RWPE2 (cell line): ENCODE measurements around the gene KRT2.

Experiments
- ATAC-seq: fragments of 200-7000 bp; cut with Tn5 transposase; 3 replicates; pipeline ENCODE4 v1.9.1; 2021; ENCODE audit warnings: low read depth
- DNase-seq: peaks from one replicate; pipeline ENCODE4 v3.0.0-alpha.2; 2020; ENCODE audit warnings: low spot score
- H3K27ac ChIP-seq: fragments of 450-650 bp; 2 replicates; pipeline ENCODE4 v1.5.1; 2017; ENCODE audit warnings: mild to moderate bottlenecking; ENCODE audit not compliant: poor library complexity, severe bottlenecking
- H3K27me3 ChIP-seq: fragments of 250-450 bp; sonication (Bioruptor Pico); 2 replicates; pipeline ENCODE4 v1.5.1; 2021; ENCODE audit warnings: mild to moderate bottlenecking, moderate library complexity; ENCODE audit not compliant: insufficient read depth, poor library complexity, severe bottlenecking
- H3K36me3 ChIP-seq: fragments of 250-450 bp; sonication (Bioruptor Pico); 2 replicates; pipeline ENCODE4 v1.5.1; 2020; ENCODE audit warnings: low read depth, mild to moderate bottlenecking, moderate library complexity
- H3K4me1 ChIP-seq: fragments of 250-450 bp; sonication (Bioruptor Pico); 2 replicates; pipeline ENCODE4 v1.5.1; 2021; ENCODE audit warnings: mild to moderate bottlenecking, moderate library complexity; ENCODE audit not compliant: insufficient read depth, poor library complexity, severe bottlenecking
- H3K4me3 ChIP-seq: fragments of 250-450 bp; sonication (Bioruptor Pico); 2 replicates; pipeline ENCODE4 v1.5.1; 2021; ENCODE audit warnings: mild to moderate bottlenecking, moderate library complexity; ENCODE audit not compliant: severe bottlenecking
- H3K9me3 ChIP-seq: fragments of 250-450 bp; sonication (Bioruptor Pico); 2 replicates; pipeline ENCODE4 v1.5.1; 2021; ENCODE audit warnings: mild to moderate bottlenecking, moderate library complexity; ENCODE audit not compliant: severe bottlenecking
- TF ChIP-seq, protein P1 (sequence below): fragments of 450-650 bp; IDR thresholded peaks from one replicate; pipeline ENCODE4 v1.5.1; 2017; ENCODE audit warnings: mild to moderate bottlenecking, moderate library complexity; ENCODE audit not compliant: poor library complexity, severe bottlenecking

KRT2 gene

DNA sequence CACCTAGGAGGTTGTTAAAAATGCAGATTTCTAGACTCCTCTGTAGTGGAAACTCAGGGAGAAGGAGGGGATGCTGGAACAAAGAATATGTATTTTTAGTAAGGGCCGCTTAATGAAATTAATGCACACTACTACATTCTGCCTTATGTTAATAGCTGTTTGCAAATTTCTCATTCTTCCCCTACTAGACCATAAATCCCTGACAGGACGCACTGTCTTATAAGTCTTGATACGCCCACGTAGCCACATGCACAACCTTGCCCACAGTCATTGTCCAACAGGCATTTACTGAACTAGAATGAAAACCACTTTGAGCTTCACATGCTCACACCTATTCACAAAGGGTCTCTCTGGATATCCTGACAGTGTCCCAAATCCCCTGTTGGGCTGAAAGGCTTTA, 10.5 kb downstream of the KRT2 start:
- TF ChIP-seq, protein P1, sequence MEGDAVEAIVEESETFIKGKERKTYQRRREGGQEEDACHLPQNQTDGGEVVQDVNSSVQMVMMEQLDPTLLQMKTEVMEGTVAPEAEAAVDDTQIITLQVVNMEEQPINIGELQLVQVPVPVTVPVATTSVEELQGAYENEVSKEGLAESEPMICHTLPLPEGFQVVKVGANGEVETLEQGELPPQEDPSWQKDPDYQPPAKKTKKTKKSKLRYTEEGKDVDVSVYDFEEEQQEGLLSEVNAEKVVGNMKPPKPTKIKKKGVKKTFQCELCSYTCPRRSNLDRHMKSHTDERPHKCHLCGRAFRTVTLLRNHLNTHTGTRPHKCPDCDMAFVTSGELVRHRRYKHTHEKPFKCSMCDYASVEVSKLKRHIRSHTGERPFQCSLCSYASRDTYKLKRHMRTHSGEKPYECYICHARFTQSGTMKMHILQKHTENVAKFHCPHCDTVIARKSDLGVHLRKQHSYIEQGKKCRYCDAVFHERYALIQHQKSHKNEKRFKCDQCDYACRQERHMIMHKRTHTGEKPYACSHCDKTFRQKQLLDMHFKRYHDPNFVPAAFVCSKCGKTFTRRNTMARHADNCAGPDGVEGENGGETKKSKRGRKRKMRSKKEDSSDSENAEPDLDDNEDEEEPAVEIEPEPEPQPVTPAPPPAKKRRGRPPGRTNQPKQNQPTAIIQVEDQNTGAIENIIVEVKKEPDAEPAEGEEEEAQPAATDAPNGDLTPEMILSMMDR = no peak
- DNase-seq (no peak), ATAC-seq (no peak)
- Histone ChIP-seq H3K36me3 (no peaks in the 10 kb centered on the region), H3K4me3 (no peak overlapping the region), H3K27ac (no peak overlapping the region), H3K9me3 (no peaks in the 10 kb centered on the region), H3K4me1 (no peaks in the 10 kb centered on the region), H3K27me3 (no peaks in the 10 kb centered on the region)

DNA sequence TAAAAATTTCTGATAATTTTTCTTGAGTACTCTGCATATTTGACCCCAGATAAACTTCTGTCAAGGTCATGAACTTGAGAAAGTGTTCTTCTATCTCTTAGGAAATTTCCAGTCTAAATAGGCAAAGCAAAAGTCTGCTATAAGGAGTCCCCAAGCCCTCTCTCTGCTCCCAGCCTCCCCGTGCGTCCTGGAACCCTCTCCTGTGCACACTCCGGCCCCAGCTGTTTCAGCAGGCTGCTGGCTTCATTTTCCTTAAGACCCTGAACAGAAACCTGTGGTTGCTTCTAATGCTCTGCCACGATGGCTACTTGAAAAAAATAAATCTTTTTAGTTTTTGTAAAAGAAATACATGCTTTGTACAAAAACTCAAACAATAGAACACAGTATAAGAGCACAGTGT, 14.7 kb downstream of the KRT2 start:
- TF ChIP-seq, protein P1 = no peak
- no peak for ATAC-seq
- H3K27me3 ChIP-seq = no peaks in the 10 kb centered on the region

DNA sequence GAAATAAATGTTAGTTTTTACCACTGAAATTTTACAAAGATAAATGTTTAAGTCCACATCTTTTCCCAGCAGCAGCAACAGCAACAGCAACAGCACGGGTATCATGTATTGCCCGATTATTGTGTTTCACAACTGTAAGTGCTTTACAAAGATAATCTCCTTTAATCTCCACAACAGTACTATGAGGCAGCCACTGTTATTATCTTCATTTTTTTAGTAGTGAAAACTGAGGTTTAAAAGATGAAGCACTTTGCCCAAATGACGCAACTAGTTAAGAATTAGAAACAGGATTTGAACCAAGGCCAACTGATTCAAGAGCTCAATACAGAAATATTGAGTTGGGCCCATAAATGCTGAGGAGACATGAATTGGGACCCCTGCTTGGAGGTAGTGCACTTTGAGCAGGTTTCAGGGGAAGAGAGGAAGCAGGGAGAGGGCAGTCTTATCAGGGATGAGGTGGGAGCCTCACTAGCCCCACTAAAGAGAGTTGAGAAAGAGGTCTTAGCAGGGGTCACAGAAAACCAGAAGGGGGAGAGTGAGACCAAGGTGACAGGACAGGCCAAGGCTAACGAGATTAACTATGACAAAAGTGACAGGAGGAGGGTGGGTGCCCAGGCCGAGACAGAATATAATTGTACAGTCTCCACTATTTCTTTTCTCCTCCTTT, 15.3 kb downstream of the KRT2 start:
- Histone ChIP-seq H3K27me3 (no peaks in the 10 kb centered on the region), H3K4me3 (no peak overlapping the region), H3K4me1 (no peaks in the 10 kb centered on the region), H3K36me3 (no peaks in the 10 kb centered on the region), H3K9me3 (no peaks in the 10 kb centered on the region), H3K27ac (no peak overlapping the region)
- TF ChIP-seq, protein P1 = no peak
- DNase-seq (no peak), ATAC-seq (no peak)

More for the DNA sequence above, 14.7 kb downstream of the KRT2 start:
- Histone ChIP-seq H3K27ac (no peak overlapping the region), H3K36me3 (no peaks in the 10 kb centered on the region), H3K9me3 (no peaks in the 10 kb centered on the region), H3K4me3 (no peak overlapping the region), H3K4me1 (no peaks in the 10 kb centered on the region)
- no peak for DNase-seq

DNA sequence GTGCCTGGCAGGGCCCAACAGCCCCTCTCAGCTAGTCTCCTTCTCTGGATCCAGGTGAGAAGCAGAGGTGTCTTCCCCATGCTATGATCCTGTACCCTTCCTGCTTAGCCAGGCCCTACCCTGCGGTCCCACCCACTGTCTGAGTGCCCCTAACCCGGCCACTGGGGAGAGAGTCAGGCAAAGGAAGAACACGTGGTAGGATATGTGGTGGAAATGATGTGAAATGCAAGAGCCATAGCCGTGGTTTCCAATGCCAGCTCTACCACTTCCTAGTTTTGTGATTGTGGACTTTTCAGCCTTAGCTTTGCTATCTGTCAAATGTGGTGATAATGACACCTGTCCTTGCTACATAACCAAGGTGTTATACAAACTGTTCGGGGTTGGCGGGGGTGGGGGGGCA, 15.8 kb downstream of the KRT2 start:
- Histone ChIP-seq H3K27me3 (no peaks in the 10 kb centered on the region), H3K4me3 (no peak overlapping the region), H3K27ac (no peak overlapping the region), H3K4me1 (no peaks in the 10 kb centered on the region), H3K9me3 (no peaks in the 10 kb centered on the region), H3K36me3 (no peaks in the 10 kb centered on the region)
- ATAC-seq (no peak), DNase-seq (no peak)
- TF ChIP-seq, protein P1 = no peak

DNA sequence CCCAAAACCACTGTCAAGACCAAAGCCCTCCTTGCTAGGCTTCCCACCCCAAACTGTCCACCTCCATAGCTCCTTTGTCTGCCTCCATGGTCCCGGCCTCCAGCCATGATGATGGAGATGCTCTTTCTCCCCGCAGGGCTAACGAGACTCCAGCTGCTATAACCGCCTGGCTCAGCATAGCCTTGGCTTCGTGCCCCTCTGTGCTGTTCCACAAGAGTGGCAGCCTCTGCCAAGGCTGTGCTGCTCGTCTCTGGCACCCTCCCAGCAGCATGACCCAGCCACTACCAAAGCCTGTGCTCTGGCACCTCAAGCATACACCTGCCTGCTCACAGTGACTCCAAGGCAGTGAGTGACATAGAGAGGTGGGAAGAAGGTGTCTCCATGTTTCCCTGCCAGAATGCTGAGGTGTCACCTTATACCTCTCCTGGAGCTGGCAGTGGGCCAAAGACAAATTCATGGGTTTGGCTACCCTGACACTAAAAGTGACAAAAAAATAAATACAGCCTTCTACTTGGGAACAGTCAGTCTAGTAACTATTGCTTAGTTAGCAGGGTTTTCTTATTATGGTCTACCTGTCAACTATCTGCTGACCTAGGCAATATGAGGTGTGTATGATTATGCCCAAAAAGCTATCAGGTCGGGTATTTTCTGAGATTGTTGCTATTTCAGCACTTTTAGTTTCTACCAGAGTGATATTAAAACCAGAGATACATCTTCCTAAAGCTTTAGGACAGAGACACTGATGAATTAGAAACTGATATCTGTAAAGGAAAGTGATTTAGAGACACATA, 17.6 kb downstream of the KRT2 start:
- ATAC-seq (no peak), DNase-seq (no peak)
- no peak overlapping the region for H3K27ac ChIP-seq
- no peaks in the 10 kb centered on the region for H3K27me3 ChIP-seq
- TF ChIP-seq, protein P1 = no peak
- H3K4me1 ChIP-seq = no peaks in the 10 kb centered on the region
- no peak overlapping the region for H3K4me3 ChIP-seq
- no peaks in the 10 kb centered on the region for H3K36me3 ChIP-seq
- no peaks in the 10 kb centered on the region for H3K9me3 ChIP-seq
